GM10847 (cell line): ENCODE data around the gene VPS37D.

Experiments
- POLR2A ChIP-seq: IDR thresholded peaks from 2 replicates; pipeline ENCODE4 v1.6.1; 2011; ENCODE audit not compliant: insufficient read length; ENCODE audit errors: extremely low read depth

The VPS37D gene

GRCh38 chr7:73669858-73670385 is 2.3 kb downstream of the VPS37D start:
- no peak for TF ChIP-seq POLR2A

- TF ChIP-seq POLR2A: no peak
Observed at GRCh38 chr7:73671322-73671661, 3.7 kb downstream of the VPS37D start.

- no peak for TF ChIP-seq POLR2A
Observed at GRCh38 chr7:73671857-73672445, 4.3 kb downstream of the VPS37D start.

- TF ChIP-seq POLR2A: no peak
Observed at GRCh38 chr7:73674468-73675124, 7.0 kb downstream of the VPS37D start.

DNA sequence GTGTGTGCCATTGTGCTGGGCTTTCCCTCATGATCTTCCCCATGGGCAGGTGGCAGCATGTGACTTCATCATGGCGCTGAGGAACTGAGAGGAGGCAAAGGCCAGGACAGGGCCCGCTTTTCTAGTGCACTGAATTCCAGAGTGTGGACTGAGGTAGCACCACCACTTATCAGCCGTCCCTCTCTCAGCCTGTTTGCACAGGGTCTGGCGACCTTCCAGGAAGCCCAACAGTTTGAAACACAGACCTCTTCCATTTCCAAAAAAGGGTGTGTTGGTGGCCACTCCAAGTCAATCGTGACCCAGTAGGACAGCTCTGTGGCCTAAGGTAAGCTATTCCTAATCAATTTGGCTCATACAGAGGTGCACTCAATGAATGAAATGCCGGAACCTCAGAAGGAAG is 11.2 kb downstream of the VPS37D start:
- no peak for TF ChIP-seq POLR2A

DNA sequence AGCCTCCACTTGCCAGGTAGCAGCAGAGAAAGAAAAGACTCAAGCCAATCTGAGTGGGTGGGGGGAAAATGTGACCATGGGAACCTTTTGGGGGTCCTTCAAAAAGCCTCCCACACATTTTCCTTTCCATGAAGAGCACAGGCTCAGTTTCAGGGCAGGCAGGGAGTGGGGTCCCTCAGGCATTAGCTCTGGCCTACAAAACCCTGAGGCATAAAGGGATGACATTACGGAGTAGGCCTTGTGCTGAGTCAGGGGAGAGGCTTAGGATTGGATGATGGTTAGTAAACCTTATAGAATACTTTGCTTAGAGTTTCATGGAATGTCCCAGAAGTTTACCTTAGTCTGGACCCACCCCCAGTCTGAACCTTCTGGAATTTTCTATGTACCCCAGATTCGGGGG is 12.1 kb downstream of the VPS37D start:
- TF ChIP-seq POLR2A: no peak

DNA sequence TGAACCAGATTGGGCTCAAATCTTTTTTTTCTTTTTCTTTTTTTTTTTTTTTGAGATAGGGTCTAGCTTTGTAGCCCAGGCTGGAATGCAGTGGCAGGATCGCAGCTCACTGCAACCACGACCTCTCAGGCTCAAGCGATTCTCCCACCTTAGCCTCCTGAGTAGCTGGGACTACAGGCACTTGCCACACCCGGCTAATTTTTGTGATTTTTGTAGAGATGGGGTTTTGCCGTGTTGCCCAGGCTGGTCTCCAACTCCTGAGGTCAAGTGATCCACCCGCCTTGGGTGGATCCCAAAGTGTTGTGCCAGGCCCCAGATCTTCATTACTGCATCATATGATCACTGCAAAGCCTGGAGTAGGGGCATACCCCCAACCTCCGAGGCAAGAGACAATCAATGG is 12.9 kb downstream of the VPS37D start:
- no peak for TF ChIP-seq POLR2A

DNA sequence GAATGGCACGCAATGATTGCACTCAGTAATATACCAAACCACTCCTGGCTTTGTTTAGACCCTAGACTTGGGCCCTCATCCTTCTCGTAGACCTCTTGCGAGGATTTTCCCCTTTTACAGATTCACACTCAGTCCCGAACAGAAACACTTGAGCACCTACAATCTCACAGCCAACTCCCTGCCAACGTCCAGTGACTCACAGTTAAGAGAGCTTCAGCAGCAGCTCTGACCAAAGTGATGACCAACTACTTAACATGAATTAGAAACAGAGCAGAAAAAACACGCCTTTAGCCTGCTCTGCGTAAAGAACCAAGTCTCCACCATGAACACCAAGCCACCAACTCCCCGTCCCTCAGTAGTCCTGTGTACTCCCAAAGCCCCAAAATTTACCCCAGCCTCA is 13.4 kb downstream of the VPS37D start:
- TF ChIP-seq POLR2A: no peak

DNA sequence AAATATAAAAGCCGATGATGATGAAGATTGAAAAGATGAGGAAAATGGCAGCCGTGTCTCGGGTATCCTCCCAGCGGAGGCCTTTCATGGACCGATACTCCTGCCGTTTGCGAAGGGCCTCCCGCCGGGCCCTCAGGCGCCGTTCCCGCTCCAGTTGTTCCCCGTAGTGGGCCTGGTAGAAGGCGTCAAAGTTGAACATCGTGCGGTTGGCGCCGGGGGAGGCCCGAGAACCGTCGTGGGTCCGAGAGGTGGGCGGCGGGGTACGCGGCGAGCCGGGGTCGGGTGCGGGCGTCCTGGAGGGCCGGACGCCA is 15.1 kb downstream of the VPS37D start:
- no peak for TF ChIP-seq POLR2A

DNA sequence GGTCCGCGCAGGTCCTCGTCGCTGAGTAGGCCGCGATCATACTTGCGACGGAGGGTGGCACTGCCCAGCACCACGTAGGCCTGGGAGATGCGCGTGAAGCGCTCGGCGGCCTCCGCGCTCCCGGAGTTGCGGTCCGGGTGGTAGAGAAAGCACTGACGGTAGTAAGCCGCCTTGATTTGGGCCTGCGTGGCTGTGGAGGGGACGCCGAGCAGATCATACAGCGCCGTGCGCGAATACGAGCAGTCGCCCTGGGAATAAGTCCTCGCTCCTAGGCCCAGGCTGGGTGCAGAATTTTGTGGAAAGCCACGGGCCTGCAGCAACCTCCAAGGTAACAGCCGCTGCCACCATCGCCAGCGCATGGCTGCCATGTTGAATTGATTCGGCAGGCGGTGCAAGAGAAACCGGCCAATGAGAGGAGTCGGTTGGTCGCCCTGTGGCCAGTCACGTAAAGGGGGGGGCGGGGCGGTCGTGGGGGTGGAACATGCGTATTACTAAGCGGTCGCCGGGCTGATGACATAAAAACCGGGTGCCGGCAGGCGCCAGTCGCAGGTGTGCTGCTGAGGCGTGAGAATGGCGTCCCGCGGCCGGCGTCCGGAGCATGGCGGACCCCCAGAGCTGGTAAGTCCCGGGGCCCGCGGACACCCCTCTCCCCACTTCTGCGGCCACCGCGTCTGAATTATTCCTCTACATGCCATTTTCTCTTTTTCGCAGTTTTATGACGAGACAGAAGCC is 15.6 kb downstream of the VPS37D start, which contains the start of the genes BUD23 and DNAJC30:
Gene BUD23, plus strand, starts transcription at position 542 of the 732 bp plus-strand sequence. Its CDS starts 29 bp downstream, at position 571.
Gene DNAJC30, minus strand, starts transcription at position 398 of the 732 bp plus-strand sequence. Its CDS starts 30 bp downstream, at position 368.
- peak; percentile 91 for TF ChIP-seq POLR2A

GRCh38 chr7:73683788-73684693 is 16.4 kb downstream of the VPS37D start:
- TF ChIP-seq POLR2A: no peak

DNA sequence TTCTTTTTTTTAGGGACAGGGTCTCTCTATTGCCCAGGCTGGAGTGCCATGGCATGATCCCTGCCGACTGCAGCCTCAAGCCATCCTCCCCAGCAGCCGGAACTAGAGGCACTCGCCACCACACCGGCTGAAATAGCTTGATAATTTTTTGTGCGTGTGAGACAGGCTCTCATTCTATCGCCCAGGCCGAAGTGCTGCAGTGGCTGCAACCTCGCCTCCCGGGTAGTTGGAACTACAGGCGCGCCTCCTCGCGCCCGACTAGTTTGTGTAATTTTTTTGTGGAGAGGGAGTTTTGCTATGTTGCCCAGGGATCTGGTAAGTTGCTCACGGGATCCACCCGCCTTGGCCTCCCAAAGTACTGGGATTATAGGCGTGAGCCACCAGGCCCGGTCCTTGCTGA is 17.7 kb downstream of the VPS37D start:
- no peak for TF ChIP-seq POLR2A

GRCh38 chr7:73688288-73688687 is 20.7 kb downstream of the VPS37D start:
- no peak for TF ChIP-seq POLR2A

DNA sequence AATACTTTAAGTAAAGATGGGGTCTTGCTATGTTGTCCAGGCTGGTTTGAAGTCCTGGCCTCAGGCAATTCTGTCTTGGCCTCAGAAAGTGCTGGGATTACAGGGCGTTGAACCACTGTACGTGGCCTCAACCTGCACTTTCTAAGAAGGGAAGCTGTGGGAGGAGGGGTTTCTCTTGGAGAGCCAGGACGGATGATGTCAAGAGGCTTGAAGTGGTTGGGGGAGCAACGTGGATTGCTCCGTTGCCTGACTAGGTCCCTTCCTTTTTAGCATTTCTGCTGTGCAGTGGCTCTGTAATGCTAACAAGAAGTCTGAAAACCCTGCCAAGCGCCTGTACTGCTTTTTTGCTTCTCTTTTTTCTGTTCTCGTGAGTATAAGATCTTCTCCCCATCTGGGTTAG is 23.0 kb downstream of the VPS37D start:
- TF ChIP-seq POLR2A: no peak

GRCh38 chr7:73696372-73696771 is 28.7 kb downstream of the VPS37D start:
- no peak for TF ChIP-seq POLR2A
